DOHH2 (cell line): ENCODE results near the gene TRAF1.

Source experiments
- CTCF ChIP-seq: fragments of 200-600 bp; sonication (generic); IDR thresholded peaks from one replicate; pipeline ENCODE4 v1.5.1; 2014; ENCODE audit warnings: antibody characterized with exemption, mild to moderate bottlenecking, low read depth, low read length; ENCODE audit not compliant: poor library complexity, severe bottlenecking
- EZH2phosphoT487 ChIP-seq: fragments of 200-600 bp; sonication (generic); IDR thresholded peaks from 2 replicates; pipeline ENCODE4 v1.6.1; 2017; ENCODE audit warnings: borderline replicate concordance, mild to moderate bottlenecking, antibody characterized with exemption, low read length, moderate library complexity, mixed read lengths

GRCh38 chr9:120893611-120894307 is 32.8 kb downstream of the TRAF1 start:
- TF ChIP-seq CTCF, result no peak
- no peak for TF ChIP-seq EZH2phosphoT487
